Panc1 (cell line): ENCODE measurements around the gene CORT. TPM values are rescaled to one million over a fixed set of nuclear protein-coding genes. Genes with fewer than 3 reads are reported as not detected.

Experiments
- ATAC-seq: fragments of 200-7000 bp; cut with Tn5 transposase; 2 replicates; pipeline ENCODE4 v1.9.1; 2020; ENCODE audit warnings: mild to moderate bottlenecking, moderate library complexity
- BruUV-seq: library from RNA; stranded (reverse); fragments of 400-500 nt; replicated peaks from 2 replicates; lab custom pipeline; 2021; lab: Mats Ljungman, UMichigan
- CTCF ChIA-PET: fragments of 300-600 bp; sonication (Branson Sonifier 250); formaldehyde crosslinking; loops from one replicate; lab custom pipeline; 2022; ENCODE audit warnings: antibody characterized with exemption; lab: Charles Lee
- POLR2A ChIA-PET: fragments of 300-600 bp; sonication (Branson Sonifier 250); formaldehyde crosslinking; loops from one replicate; lab custom pipeline; 2022; ENCODE audit warnings: antibody characterized with exemption; lab: Charles Lee
- DNase-seq: peaks from one replicate; pipeline ENCODE4 v3.0.0-alpha.2; 2010; ENCODE audit warnings: low read depth, low spot score
- H3K27ac ChIP-seq: 2 replicates; pipeline ENCODE4 v1.5.1; 2011; ENCODE audit warnings: mild to moderate bottlenecking, low read length, inconsistent platforms
- H3K27me3 ChIP-seq: fragments of 200-500 bp; sonication (Bioruptor generic); 2 replicates; pipeline ENCODE4 v1.6.0; 2014; ENCODE audit warnings: low read length, inconsistent platforms; ENCODE audit not compliant: control insufficient read depth, insufficient read depth
- H3K36me3 ChIP-seq: fragments of 200-500 bp; sonication (Bioruptor generic); 2 replicates; pipeline ENCODE4 v1.5.1; 2014; ENCODE audit warnings: inconsistent platforms, mild to moderate bottlenecking, low read length, moderate library complexity; ENCODE audit not compliant: control insufficient read depth, insufficient read depth
- H3K4me1 ChIP-seq: 2 replicates; pipeline ENCODE4 v1.5.1; 2011; ENCODE audit warnings: inconsistent platforms, mild to moderate bottlenecking, low read length, moderate library complexity; ENCODE audit not compliant: control insufficient read depth, insufficient read depth
- H3K4me3 ChIP-seq, 2 experiments: 2 replicates each; pipeline ENCODE4 v1.5.1; 2011 to 2012; ENCODE audit warnings: low read depth in 2 of 2, low read length in 2 of 2, mild to moderate bottlenecking in 2 of 2, inconsistent platforms in 1 of 2, moderate library complexity in 1 of 2
- H3K9me3 ChIP-seq: fragments of 200-500 bp; sonication (Bioruptor generic); 2 replicates; pipeline ENCODE4 v1.5.1; 2014; ENCODE audit warnings: low read depth, mild to moderate bottlenecking, inconsistent platforms, low read length, moderate library complexity; ENCODE audit not compliant: control insufficient read depth, insufficient read depth
- CTCF ChIP-seq: fragments of 450-650 bp; IDR thresholded peaks from 2 replicates; pipeline ENCODE4 v1.5.1; 2017; ENCODE audit warnings: mild to moderate bottlenecking
- POLR2AphosphoS5 ChIP-seq: IDR thresholded peaks from 2 replicates; pipeline ENCODE4 v1.6.1; 2012; ENCODE audit warnings: mild to moderate bottlenecking, low read depth, low read length, moderate library complexity
- SIN3A ChIP-seq: IDR thresholded peaks from 2 replicates; pipeline ENCODE4 v1.6.1; 2012; ENCODE audit warnings: low read depth, mild to moderate bottlenecking, low read length, moderate library complexity, borderline replicate concordance; ENCODE audit not compliant: insufficient read depth
- TCF7L2 ChIP-seq: IDR thresholded peaks from 2 replicates; pipeline ENCODE4 v1.6.1; 2011; ENCODE audit warnings: mild to moderate bottlenecking, low read depth, low read length, inconsistent platforms
- in situ Hi-C: cut with HindIII; loops from 2 replicates; pipeline ENCODE4 v1.10.0; 2016; ENCODE audit warnings: low sequenced_read_pairs, low pct_unique_long_range_greater_than_20kb
- intact Hi-C: fragments of 100-400 bp; cut with micrococcal nuclease; formaldehyde crosslinking; loops from one replicate; pipeline ENCODE4 v1.10.0; 2022; ENCODE audit not compliant: unreplicated experiment
- total RNA-seq: library from RNA; stranded (reverse); gene quantifications from one replicate; pipeline ENCODE4 v1.2.1, GENCODE V29; 2021; ENCODE audit not compliant: unreplicated experiment
- TF ChIP-seq, protein P1 (sequence below), 2 experiments: IDR thresholded peaks; 2 replicates each; pipeline ENCODE4 v1.6.1; 2011 to 2012; ENCODE audit warnings: low read depth in 2 of 2, control low read depth in 1 of 2, low read length in 1 of 2, mild to moderate bottlenecking in 1 of 2, moderate library complexity in 1 of 2; ENCODE audit not compliant: insufficient read depth in 1 of 2

CORT gene
- total RNA-seq, 1 experiment from 2014 or later: 0.41 TPM

DNA sequence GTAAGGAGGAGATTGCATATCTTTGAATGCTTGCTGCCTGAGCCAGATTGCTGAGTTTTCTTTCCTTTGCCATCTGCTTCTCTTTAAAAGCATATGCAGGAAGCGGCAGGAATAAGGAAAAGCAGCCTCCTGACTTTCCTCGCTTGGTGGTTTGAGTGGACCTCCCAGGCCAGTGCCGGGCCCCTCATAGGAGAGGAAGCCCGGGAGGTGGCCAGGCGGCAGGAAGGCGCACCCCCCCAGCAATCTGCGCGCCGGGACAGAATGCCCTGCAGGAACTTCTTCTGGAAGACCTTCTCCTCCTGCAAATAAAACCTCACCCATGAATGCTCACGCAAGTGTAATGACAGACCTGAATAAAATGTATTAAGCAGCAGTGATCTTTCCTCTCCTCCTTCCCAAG lies 1.5 kb downstream of the CORT start:
- no peak for ATAC-seq

GRCh38 chr1:10456048-10456447 lies 6.2 kb downstream of the CORT start:
- no peaks in the 10 kb centered on the region for H3K9me3 ChIP-seq
- DNase-seq (no peak), ATAC-seq (no peak)
- BruUV-seq: no TSS peak
- ChIA-PET CTCF (no interaction called here), POLR2A (interaction anchor here (0.7 kb wide), 1 partner anchor 47 kb away, joined by 7 read pairs; no protein-coding TSS in a partner anchor)
- no peak for TF ChIP-seq SIN3A
- TF ChIP-seq POLR2AphosphoS5: no peak
- no peak for TF ChIP-seq CTCF
- TF ChIP-seq, protein P1, sequence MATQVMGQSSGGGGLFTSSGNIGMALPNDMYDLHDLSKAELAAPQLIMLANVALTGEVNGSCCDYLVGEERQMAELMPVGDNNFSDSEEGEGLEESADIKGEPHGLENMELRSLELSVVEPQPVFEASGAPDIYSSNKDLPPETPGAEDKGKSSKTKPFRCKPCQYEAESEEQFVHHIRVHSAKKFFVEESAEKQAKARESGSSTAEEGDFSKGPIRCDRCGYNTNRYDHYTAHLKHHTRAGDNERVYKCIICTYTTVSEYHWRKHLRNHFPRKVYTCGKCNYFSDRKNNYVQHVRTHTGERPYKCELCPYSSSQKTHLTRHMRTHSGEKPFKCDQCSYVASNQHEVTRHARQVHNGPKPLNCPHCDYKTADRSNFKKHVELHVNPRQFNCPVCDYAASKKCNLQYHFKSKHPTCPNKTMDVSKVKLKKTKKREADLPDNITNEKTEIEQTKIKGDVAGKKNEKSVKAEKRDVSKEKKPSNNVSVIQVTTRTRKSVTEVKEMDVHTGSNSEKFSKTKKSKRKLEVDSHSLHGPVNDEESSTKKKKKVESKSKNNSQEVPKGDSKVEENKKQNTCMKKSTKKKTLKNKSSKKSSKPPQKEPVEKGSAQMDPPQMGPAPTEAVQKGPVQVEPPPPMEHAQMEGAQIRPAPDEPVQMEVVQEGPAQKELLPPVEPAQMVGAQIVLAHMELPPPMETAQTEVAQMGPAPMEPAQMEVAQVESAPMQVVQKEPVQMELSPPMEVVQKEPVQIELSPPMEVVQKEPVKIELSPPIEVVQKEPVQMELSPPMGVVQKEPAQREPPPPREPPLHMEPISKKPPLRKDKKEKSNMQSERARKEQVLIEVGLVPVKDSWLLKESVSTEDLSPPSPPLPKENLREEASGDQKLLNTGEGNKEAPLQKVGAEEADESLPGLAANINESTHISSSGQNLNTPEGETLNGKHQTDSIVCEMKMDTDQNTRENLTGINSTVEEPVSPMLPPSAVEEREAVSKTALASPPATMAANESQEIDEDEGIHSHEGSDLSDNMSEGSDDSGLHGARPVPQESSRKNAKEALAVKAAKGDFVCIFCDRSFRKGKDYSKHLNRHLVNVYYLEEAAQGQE (IDR thresholded peaks at IDR 0.05; ENCODE audit: insufficient read depth in 1 of 2, low read depth in 2 of 2, low read length in 1 of 2): no peak
- TF ChIP-seq TCF7L2: no peak
- no peak overlapping the region for H3K27ac ChIP-seq
- no peaks in the 10 kb centered on the region for H3K36me3 ChIP-seq
- H3K4me3 ChIP-seq: no peak overlapping the region
- intact Hi-C loops: no loop called here
- no peaks in the 10 kb centered on the region for H3K27me3 ChIP-seq
- in situ Hi-C loops: no loop called here
- no peaks in the 10 kb centered on the region for H3K4me1 ChIP-seq

More for the DNA sequence above, 1.5 kb downstream of the CORT start:
- H3K36me3 ChIP-seq: no peaks in the 10 kb centered on the region
- DNase-seq: no peak
- ChIA-PET CTCF (interaction anchor here (0.5 to 0.6 kb wide), 2 partner anchors 36 to 621 kb away, joined by 4 to 8 read pairs; no protein-coding TSS in a partner anchor), POLR2A (interaction anchor here (0.6 kb wide), 1 partner anchor 14 kb away, joined by 4 read pairs; no protein-coding TSS in a partner anchor)
- no peaks in the 10 kb centered on the region for H3K4me1 ChIP-seq
- no peaks in the 10 kb centered on the region for H3K9me3 ChIP-seq
- no peak overlapping the region for H3K27ac ChIP-seq
- TF ChIP-seq TCF7L2: no peak
- no peak for TF ChIP-seq SIN3A
- TF ChIP-seq CTCF: no peak
- TF ChIP-seq, protein P1 (IDR thresholded peaks at IDR 0.05; ENCODE audit: insufficient read depth in 1 of 2, low read depth in 2 of 2, low read length in 1 of 2): no peak
- no peak for TF ChIP-seq POLR2AphosphoS5
- in situ Hi-C loops (no loop called here), intact Hi-C loops (no loop called here)
- BruUV-seq: TSS peak; percentile 66
- H3K27me3 ChIP-seq: no peaks in the 10 kb centered on the region
- no peak overlapping the region for H3K4me3 ChIP-seq
